ENCODE data around the gene OR2G6.

GRCh38 chr1:248471154-248471553 is 36.7 kb upstream of the OR2G6 start:
- TF ChIP-seq CTCF (IDR thresholded peaks at IDR 0.05 in 8 of 11, conservative IDR thresholded peaks at IDR 0.05 in 3 of 11) (no peak), POLR2AphosphoS5 (IDR thresholded peaks at IDR 0.05) (no peak)
